ENCODE measurements around the gene VTN.

DNA sequence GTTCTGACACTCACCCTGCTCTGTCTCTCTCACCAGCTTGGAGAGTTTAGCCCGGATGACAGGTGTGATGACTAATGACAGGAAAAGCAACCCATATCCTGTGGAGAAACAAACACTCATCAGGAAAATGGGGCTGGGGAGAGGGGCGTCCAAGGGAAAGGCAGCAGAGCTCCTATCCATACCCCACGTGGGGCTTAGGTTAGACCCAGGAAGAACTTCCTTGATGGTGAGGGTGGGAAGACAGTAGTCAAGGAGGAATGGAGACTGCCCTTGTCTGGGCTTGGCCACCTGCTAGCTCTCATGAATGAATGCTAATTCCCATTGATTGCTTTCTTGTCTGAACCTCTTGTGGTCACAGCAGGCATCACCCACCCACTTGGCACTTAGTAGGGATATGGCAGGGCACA lies 32.1 kb upstream of the VTN start:
- TF ChIP-seq, protein P1, sequence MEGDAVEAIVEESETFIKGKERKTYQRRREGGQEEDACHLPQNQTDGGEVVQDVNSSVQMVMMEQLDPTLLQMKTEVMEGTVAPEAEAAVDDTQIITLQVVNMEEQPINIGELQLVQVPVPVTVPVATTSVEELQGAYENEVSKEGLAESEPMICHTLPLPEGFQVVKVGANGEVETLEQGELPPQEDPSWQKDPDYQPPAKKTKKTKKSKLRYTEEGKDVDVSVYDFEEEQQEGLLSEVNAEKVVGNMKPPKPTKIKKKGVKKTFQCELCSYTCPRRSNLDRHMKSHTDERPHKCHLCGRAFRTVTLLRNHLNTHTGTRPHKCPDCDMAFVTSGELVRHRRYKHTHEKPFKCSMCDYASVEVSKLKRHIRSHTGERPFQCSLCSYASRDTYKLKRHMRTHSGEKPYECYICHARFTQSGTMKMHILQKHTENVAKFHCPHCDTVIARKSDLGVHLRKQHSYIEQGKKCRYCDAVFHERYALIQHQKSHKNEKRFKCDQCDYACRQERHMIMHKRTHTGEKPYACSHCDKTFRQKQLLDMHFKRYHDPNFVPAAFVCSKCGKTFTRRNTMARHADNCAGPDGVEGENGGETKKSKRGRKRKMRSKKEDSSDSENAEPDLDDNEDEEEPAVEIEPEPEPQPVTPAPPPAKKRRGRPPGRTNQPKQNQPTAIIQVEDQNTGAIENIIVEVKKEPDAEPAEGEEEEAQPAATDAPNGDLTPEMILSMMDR (conservative IDR thresholded peaks at IDR 0.05; ENCODE audit: low read length), result no peak
- no peak for TF ChIP-seq EZH2phosphoT487 (IDR thresholded peaks at IDR 0.05; ENCODE audit: borderline replicate concordance, low read depth, low read length)
